H9 (cell line): ENCODE data around the gene AGL. TPM values are rescaled to one million over a fixed set of nuclear protein-coding genes. Genes with fewer than 3 reads are reported as not detected.

Experiments used
- DNase-seq: peaks from one replicate; pipeline ENCODE4 v3.0.0-alpha.2; 2017
- H2AFZ ChIP-seq: one replicate; pipeline ENCODE4 v1.6.1; 2013; ENCODE audit warnings: mild to moderate bottlenecking, low read length, control low read depth, moderate library complexity
- H2AK5ac ChIP-seq: 2 replicates; pipeline ENCODE4 v1.6.1; 2013; ENCODE audit warnings: low read length, control low read depth, mixed read lengths; ENCODE audit not compliant: insufficient read length
- H2BK120ac ChIP-seq: one replicate; pipeline ENCODE4 v1.6.1; 2013; ENCODE audit warnings: low read depth, mild to moderate bottlenecking, low read length, control low read depth, inconsistent platforms; ENCODE audit not compliant: poor library complexity, severe bottlenecking
- H2BK12ac ChIP-seq: 2 replicates; pipeline ENCODE4 v1.6.1; 2013; ENCODE audit warnings: low read length, control low read depth, mixed read lengths, low read depth; ENCODE audit not compliant: insufficient read length
- H2BK15ac ChIP-seq: 2 replicates; pipeline ENCODE4 v1.6.1; 2013; ENCODE audit warnings: low read depth, low read length, control low read depth
- H2BK20ac ChIP-seq: one replicate; pipeline ENCODE4 v1.6.1; 2013; ENCODE audit warnings: low read depth, mild to moderate bottlenecking, low read length, control low read depth, inconsistent platforms; ENCODE audit not compliant: poor library complexity, severe bottlenecking
- H2BK5ac ChIP-seq: 2 replicates; pipeline ENCODE4 v1.6.1; 2013; ENCODE audit warnings: low read length, control low read depth, mixed read lengths; ENCODE audit not compliant: insufficient read length
- H3K14ac ChIP-seq: 2 replicates; pipeline ENCODE4 v1.6.1; 2013; ENCODE audit warnings: low read length, control low read depth; ENCODE audit not compliant: insufficient read depth
- H3K18ac ChIP-seq: 2 replicates; pipeline ENCODE4 v1.6.1; 2013; ENCODE audit warnings: low read depth, mild to moderate bottlenecking, mixed read lengths, low read length, control low read depth; ENCODE audit not compliant: insufficient read length
- H3K23ac ChIP-seq: 2 replicates; pipeline ENCODE4 v1.6.1; 2013; ENCODE audit warnings: low read length, control low read depth, mixed read lengths, low read depth; ENCODE audit not compliant: insufficient read length
- H3K23me2 ChIP-seq: 2 replicates; pipeline ENCODE4 v1.6.1; 2013; ENCODE audit warnings: low read depth, mild to moderate bottlenecking, mixed read lengths, low read length, control low read depth; ENCODE audit not compliant: insufficient read length, poor library complexity, severe bottlenecking
- H3K27ac ChIP-seq: 2 replicates; pipeline ENCODE4 v1.5.1; 2013; ENCODE audit warnings: low read length, control low read depth, mixed read lengths, low read depth; ENCODE audit not compliant: insufficient read length
- H3K27me3 ChIP-seq: 2 replicates; pipeline ENCODE4 v1.6.1; 2013; ENCODE audit warnings: low read length, control low read depth, inconsistent platforms; ENCODE audit not compliant: insufficient read depth
- H3K4ac ChIP-seq: 2 replicates; pipeline ENCODE4 v1.6.1; 2013; ENCODE audit warnings: low read depth, mild to moderate bottlenecking, control low read depth, inconsistent platforms, low read length, moderate library complexity
- H3K4me1 ChIP-seq: 2 replicates; pipeline ENCODE4 v1.6.1; 2013; ENCODE audit warnings: low read length, control low read depth, inconsistent platforms; ENCODE audit not compliant: insufficient read depth
- H3K4me2 ChIP-seq: 2 replicates; pipeline ENCODE4 v1.6.1; 2013; ENCODE audit warnings: low read length, control low read depth, mixed read lengths; ENCODE audit not compliant: insufficient read length, insufficient read depth
- H3K56ac ChIP-seq: 2 replicates; pipeline ENCODE4 v1.6.1; 2013; ENCODE audit warnings: low read depth, mild to moderate bottlenecking, mixed read lengths, low read length, control low read depth; ENCODE audit not compliant: insufficient read length
- H3K79me1 ChIP-seq: 2 replicates; pipeline ENCODE4 v1.6.1; 2013; ENCODE audit warnings: low read depth, mild to moderate bottlenecking, moderate library complexity, low read length, control low read depth, inconsistent platforms; ENCODE audit not compliant: insufficient read depth, poor library complexity, severe bottlenecking
- H3K79me2 ChIP-seq: 2 replicates; pipeline ENCODE4 v1.6.1; 2013; ENCODE audit warnings: low read length, control low read depth, inconsistent platforms; ENCODE audit not compliant: insufficient read depth
- H3K9ac ChIP-seq: 2 replicates; pipeline ENCODE4 v1.6.1; 2013; ENCODE audit warnings: low read length, control low read depth, mixed read lengths; ENCODE audit not compliant: insufficient read length; ENCODE audit errors: extremely low read depth
- H3K9me3 ChIP-seq: one replicate; pipeline ENCODE4 v1.6.1; 2013; ENCODE audit warnings: low read depth, low read length, inconsistent platforms; ENCODE audit not compliant: control insufficient read depth
- H3T11ph ChIP-seq: one replicate; pipeline ENCODE4 v1.6.1; 2013; ENCODE audit warnings: mild to moderate bottlenecking, low read length, control low read depth, inconsistent platforms
- H4K20me1 ChIP-seq: one replicate; pipeline ENCODE4 v1.6.1; 2013; ENCODE audit not compliant: control insufficient read depth, insufficient read length, insufficient read depth
- H4K5ac ChIP-seq: 2 replicates; pipeline ENCODE4 v1.6.1; 2013; ENCODE audit warnings: low read depth, mild to moderate bottlenecking, mixed read lengths, low read length, control low read depth; ENCODE audit not compliant: insufficient read length
- H4K8ac ChIP-seq: replicated peaks from 2 replicates; pipeline ENCODE4 v1.6.1; 2013; ENCODE audit warnings: low read length, control low read depth, mixed read lengths, low read depth; ENCODE audit not compliant: insufficient read length
- H4K91ac ChIP-seq: 2 replicates; pipeline ENCODE4 v1.6.1; 2013; ENCODE audit warnings: low read depth, mild to moderate bottlenecking, moderate library complexity, mixed read lengths, low read length, control low read depth; ENCODE audit not compliant: insufficient read length
- H3K27ac Mint-ChIP-seq, 3 experiments: 2 replicates in 2 of 3; 3 replicates in 1 of 3; pipeline ENCODE4 v1.8.0; 2020 to 2021; ENCODE audit warnings: mixed read lengths in 3 of 3, mild to moderate bottlenecking in 1 of 3, moderate library complexity in 1 of 3
- H3K27me3 Mint-ChIP-seq: 2 replicates; pipeline ENCODE4 v1.8.0; 2021; ENCODE audit warnings: low read depth, mild to moderate bottlenecking, moderate library complexity, mixed read lengths
- H3K36me3 Mint-ChIP-seq, 3 experiments: 2 replicates in 2 of 3; 3 replicates in 1 of 3; pipeline ENCODE4 v1.8.0; 2020 to 2021; ENCODE audit warnings: low read depth in 3 of 3, mixed read lengths in 3 of 3; ENCODE audit not compliant: insufficient read depth in 1 of 3
- H3K4me1 Mint-ChIP-seq, 2 experiments: 2 replicates each; pipeline ENCODE4 v1.8.0; 2020; ENCODE audit warnings: mixed read lengths in 2 of 2
- H3K4me3 Mint-ChIP-seq, 2 experiments: 2 replicates in 1 of 2; 3 replicates in 1 of 2; pipeline ENCODE4 v1.8.0; 2020 to 2021; ENCODE audit warnings: mild to moderate bottlenecking in 2 of 2, mixed read lengths in 2 of 2, moderate library complexity in 1 of 2
- H3K9me3 Mint-ChIP-seq, 2 experiments: 2 replicates in 1 of 2; 3 replicates in 1 of 2; pipeline ENCODE4 v1.8.0; 2020; ENCODE audit warnings: mild to moderate bottlenecking in 2 of 2, mixed read lengths in 2 of 2, moderate library complexity in 1 of 2
- WGBS: extraction: QIAGEN DNeasy Blood & Tissue Kit; methylation state at CpG from one replicate; pipeline ENCODE4 v1.1.7; 2013; ENCODE audit warnings: missing lambda C conversion rate, low lambda C conversion rate, mixed read lengths; ENCODE audit not compliant: insufficient read length; ENCODE audit errors: extremely low coverage; 5-methylcytosine and 5-hydroxymethylcytosine counted together
- total RNA-seq: library from RNA; stranded (reverse); gene quantifications from 2 replicates; pipeline ENCODE4 v1.2.1, GENCODE V29; 2021
- TF ChIP-seq, protein P1 (sequence below): fragments of 200-600 bp; sonication (generic); conservative IDR thresholded peaks from 3 replicates; pipeline ENCODE4 v1.8.0; 2021; ENCODE audit warnings: antibody characterized with exemption, mild to moderate bottlenecking

AGL gene
- total RNA-seq, 1 experiment from 2014 or later = 24.0 TPM

DNA sequence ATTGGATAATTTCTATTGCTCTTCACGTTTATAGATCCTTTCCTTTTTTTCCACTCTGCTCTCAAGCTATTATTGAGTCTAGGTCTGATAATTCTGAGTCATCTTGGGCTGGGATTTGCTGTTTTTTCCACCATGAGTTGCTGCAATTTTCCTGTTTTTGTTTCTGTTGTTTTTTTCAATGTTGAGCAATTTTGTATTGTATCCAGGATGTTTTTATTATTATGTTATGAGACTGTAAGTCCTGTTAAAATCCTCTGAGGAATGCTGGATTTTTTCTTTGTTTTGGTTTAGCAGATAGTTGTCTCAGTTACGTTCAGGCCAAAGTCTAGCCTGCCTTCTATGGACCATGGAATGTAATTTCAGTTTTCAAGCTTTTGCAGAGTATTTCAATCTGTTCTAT lies 106.6 kb downstream of the AGL start:
- Histone ChIP-seq H3K18ac (no peak overlapping the region), H2AFZ (no peak overlapping the region), H3K27ac (no peak overlapping the region), H3K56ac (no peak overlapping the region), H3K4me2 (no peak overlapping the region), H3K4ac (no peak overlapping the region), H3T11ph (no peak overlapping the region), H3K27me3 (no peaks in the 10 kb centered on the region), H2BK120ac (no peak overlapping the region), H3K14ac (no peak overlapping the region), H4K91ac (no peak overlapping the region), H3K23me2 (no peaks in the 10 kb centered on the region), H3K4me1 (peaks cover 4% of the 10 kb centered on the region), H2BK15ac (no peak overlapping the region), H3K79me2 (no peaks in the 10 kb centered on the region), H4K20me1 (no peaks in the 10 kb centered on the region), H3K79me1 (no peaks in the 10 kb centered on the region), H2BK20ac (no peak overlapping the region), H3K23ac (no peak overlapping the region), H3K9ac (no peak overlapping the region), H2AK5ac (no peak overlapping the region), H3K9me3 (no peaks in the 10 kb centered on the region), H2BK12ac (no peak overlapping the region), H2BK5ac (no peak overlapping the region), H4K5ac (no peak overlapping the region), H4K8ac (no peak overlapping the region)
- TF ChIP-seq, protein P1, sequence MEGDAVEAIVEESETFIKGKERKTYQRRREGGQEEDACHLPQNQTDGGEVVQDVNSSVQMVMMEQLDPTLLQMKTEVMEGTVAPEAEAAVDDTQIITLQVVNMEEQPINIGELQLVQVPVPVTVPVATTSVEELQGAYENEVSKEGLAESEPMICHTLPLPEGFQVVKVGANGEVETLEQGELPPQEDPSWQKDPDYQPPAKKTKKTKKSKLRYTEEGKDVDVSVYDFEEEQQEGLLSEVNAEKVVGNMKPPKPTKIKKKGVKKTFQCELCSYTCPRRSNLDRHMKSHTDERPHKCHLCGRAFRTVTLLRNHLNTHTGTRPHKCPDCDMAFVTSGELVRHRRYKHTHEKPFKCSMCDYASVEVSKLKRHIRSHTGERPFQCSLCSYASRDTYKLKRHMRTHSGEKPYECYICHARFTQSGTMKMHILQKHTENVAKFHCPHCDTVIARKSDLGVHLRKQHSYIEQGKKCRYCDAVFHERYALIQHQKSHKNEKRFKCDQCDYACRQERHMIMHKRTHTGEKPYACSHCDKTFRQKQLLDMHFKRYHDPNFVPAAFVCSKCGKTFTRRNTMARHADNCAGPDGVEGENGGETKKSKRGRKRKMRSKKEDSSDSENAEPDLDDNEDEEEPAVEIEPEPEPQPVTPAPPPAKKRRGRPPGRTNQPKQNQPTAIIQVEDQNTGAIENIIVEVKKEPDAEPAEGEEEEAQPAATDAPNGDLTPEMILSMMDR = no peak
- peaks cover 13 to 14% of the 10 kb centered on the region in 2 experiments for H3K4me1 Mint-ChIP-seq
- no peak overlapping the region for H3K4me3 Mint-ChIP-seq
- WGBS = no CpG with 5 or more reads among the region's 2 CpGs
- peak overlapping the region in 1 of 3 experiments; percentile 8; a peak in 1 of 7 replicates for H3K27ac Mint-ChIP-seq
- no peaks in the 10 kb centered on the region for H3K27me3 Mint-ChIP-seq
- peaks cover 2 to 6% of the 10 kb centered on the region in 2 experiments; a peak in 3 of 5 replicates for H3K9me3 Mint-ChIP-seq
- peaks cover 0 to 8% (median 2%) of the 10 kb centered on the region in 3 experiments; a peak in 3 of 7 replicates for H3K36me3 Mint-ChIP-seq
- no peak for DNase-seq
